ENCODE results near the gene GMNC.

DNA sequence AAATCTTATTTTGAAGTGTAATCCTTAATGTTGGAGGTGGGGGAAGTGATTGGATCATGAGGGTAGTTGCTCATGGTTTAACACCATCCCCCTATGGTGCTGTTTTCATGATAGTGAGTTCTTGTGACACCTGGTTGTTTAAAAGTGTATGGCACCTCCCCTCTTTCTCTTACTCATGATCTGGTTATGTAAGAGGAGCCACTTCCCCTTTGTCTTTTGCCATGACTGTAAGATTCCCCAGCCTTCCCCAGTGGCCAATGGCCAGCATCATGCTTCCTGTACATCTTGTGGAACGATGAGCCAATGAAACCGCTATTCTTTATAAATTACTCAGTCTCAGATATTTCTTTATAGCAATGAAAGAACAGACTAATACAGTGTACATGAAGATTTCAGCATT, 39.8 kb upstream of the GMNC start:
- TF ChIP-seq, protein P1, sequence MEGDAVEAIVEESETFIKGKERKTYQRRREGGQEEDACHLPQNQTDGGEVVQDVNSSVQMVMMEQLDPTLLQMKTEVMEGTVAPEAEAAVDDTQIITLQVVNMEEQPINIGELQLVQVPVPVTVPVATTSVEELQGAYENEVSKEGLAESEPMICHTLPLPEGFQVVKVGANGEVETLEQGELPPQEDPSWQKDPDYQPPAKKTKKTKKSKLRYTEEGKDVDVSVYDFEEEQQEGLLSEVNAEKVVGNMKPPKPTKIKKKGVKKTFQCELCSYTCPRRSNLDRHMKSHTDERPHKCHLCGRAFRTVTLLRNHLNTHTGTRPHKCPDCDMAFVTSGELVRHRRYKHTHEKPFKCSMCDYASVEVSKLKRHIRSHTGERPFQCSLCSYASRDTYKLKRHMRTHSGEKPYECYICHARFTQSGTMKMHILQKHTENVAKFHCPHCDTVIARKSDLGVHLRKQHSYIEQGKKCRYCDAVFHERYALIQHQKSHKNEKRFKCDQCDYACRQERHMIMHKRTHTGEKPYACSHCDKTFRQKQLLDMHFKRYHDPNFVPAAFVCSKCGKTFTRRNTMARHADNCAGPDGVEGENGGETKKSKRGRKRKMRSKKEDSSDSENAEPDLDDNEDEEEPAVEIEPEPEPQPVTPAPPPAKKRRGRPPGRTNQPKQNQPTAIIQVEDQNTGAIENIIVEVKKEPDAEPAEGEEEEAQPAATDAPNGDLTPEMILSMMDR (IDR thresholded peaks at IDR 0.05; ENCODE audit: low read depth, low read length, poor library complexity, severe bottlenecking) = no peak
- no peak for TF ChIP-seq EZH2phosphoT487 (IDR thresholded peaks at IDR 0.05; ENCODE audit: borderline replicate concordance, low read length)
